Activated gamma-delta T cell treated with anti-CD3 and anti-CD28 coated beads, Interleukin-2, amount 50 U/mL, for 16 hours (primary cell): Measurements from ENCODE around the gene MANEAL.

ENCODE experiments used
- DNase-seq: peaks from one replicate; pipeline ENCODE4 v3.0.0-alpha.2; 2020; ENCODE audit warnings: low read depth

MANEAL gene

GRCh38 chr1:37792943-37793686 lies 532 bp upstream of the MANEAL start:
- no peak for DNase-seq

GRCh38 chr1:37794372-37795339 lies 1.0 kb downstream of the MANEAL start:
- DNase-seq, result no peak

GRCh38 chr1:37795340-37796125 lies 1.9 kb downstream of the MANEAL start:
- no peak for DNase-seq

- no peak for DNase-seq
Observed at GRCh38 chr1:37797750-37798345, 4.2 kb downstream of the MANEAL start.

- DNase-seq, result no peak
Observed at GRCh38 chr1:37802439-37802838, 8.8 kb downstream of the MANEAL start.

- no peak for DNase-seq
Observed at GRCh38 chr1:37807220-37807554, 13.5 kb downstream of the MANEAL start.

- DNase-seq, result peak; percentile 91
Observed at GRCh38 chr1:37807555-37808368, 14.1 kb downstream of the MANEAL start, which contains the start of the genes C1orf122 and YRDC. C1orf122 (plus strand) TSS chr1:37807790; CDS start chr1:37808405, 615 bp downstream. YRDC (minus strand) TSS chr1:37808208; CDS start chr1:37808180, 28 bp downstream.

- DNase-seq, result no peak
Observed at GRCh38 chr1:37808369-37809319, 15.0 kb downstream of the MANEAL start.

- no peak for DNase-seq
Observed at GRCh38 chr1:37809942-37810341, 16.3 kb downstream of the MANEAL start.

GRCh38 chr1:37811027-37811655 lies 17.5 kb downstream of the MANEAL start:
- peak; percentile 28 for DNase-seq

GRCh38 chr1:37813529-37814145 lies 20.0 kb downstream of the MANEAL start:
- DNase-seq, result no peak

- DNase-seq, result no peak
Observed at GRCh38 chr1:37814252-37814651, 20.6 kb downstream of the MANEAL start.

GRCh38 chr1:37817481-37817880 lies 23.8 kb downstream of the MANEAL start:
- DNase-seq, result no peak

GRCh38 chr1:37821481-37821880 lies 27.8 kb downstream of the MANEAL start:
- DNase-seq, result no peak

- no peak for DNase-seq
Observed at GRCh38 chr1:37822906-37823815, 29.5 kb downstream of the MANEAL start.

GRCh38 chr1:37824001-37824400 lies 30.4 kb downstream of the MANEAL start:
- no peak for DNase-seq

GRCh38 chr1:37825506-37825905 lies 31.9 kb downstream of the MANEAL start:
- DNase-seq, result no peak
